GM23338 (cell line): Measurements from ENCODE around the gene SMURF2. TPM values are rescaled to one million over a fixed set of nuclear protein-coding genes. Genes with fewer than 3 reads are reported as not detected.
A peak's percentile ranks its signal among the peaks of the same experiment; 100 is the strongest.

Experiments used
- ATAC-seq: fragments of 200-7000 bp; cut with Tn5 transposase; 3 replicates; pipeline ENCODE4 v1.9.1; 2020
- DNase-seq: peaks from one replicate; pipeline ENCODE4 v3.0.0-alpha.2; 2015; ENCODE audit warnings: low spot score
- H2AFZ ChIP-seq: fragments of 200-600 bp; sonication (generic); 2 replicates; pipeline ENCODE4 v1.8.0; 2016; ENCODE audit warnings: antibody characterized with exemption, mild to moderate bottlenecking, moderate library complexity
- H3F3A ChIP-seq: fragments of 200-600 bp; sonication (generic); replicated peaks from 2 replicates; pipeline ENCODE4 v1.8.0; 2017; ENCODE audit warnings: antibody characterized with exemption, mixed run types, low read depth
- H3K27ac ChIP-seq: fragments of 200-600 bp; sonication (generic); 2 replicates; pipeline ENCODE4 v1.6.1; 2016; ENCODE audit warnings: low read depth
- H3K27me3 ChIP-seq: fragments of 200-600 bp; sonication (generic); 2 replicates; pipeline ENCODE4 v1.8.0; 2016; ENCODE audit warnings: mild to moderate bottlenecking, mixed run types, moderate library complexity; ENCODE audit not compliant: insufficient read depth
- H3K36me3 ChIP-seq: fragments of 200-600 bp; sonication (generic); 2 replicates; pipeline ENCODE4 v1.8.0; 2016; ENCODE audit warnings: mild to moderate bottlenecking; ENCODE audit not compliant: insufficient read depth
- H3K4me1 ChIP-seq: fragments of 200-600 bp; sonication (generic); 2 replicates; pipeline ENCODE4 v1.8.0; 2016; ENCODE audit warnings: mild to moderate bottlenecking, moderate library complexity; ENCODE audit not compliant: insufficient read depth
- H3K4me2 ChIP-seq: fragments of 200-600 bp; sonication (generic); 2 replicates; pipeline ENCODE4 v1.7.1; 2017; ENCODE audit warnings: mixed run types
- H3K4me3 ChIP-seq: fragments of 200-600 bp; sonication (generic); 2 replicates; pipeline ENCODE4 v1.6.1; 2016; ENCODE audit warnings: mixed run types
- H3K79me2 ChIP-seq: fragments of 200-600 bp; sonication (generic); replicated peaks from 2 replicates; pipeline ENCODE4 v1.8.0; 2017; ENCODE audit warnings: mild to moderate bottlenecking; ENCODE audit not compliant: insufficient read depth
- H3K9me2 ChIP-seq: fragments of 200-600 bp; sonication (generic); 2 replicates; pipeline ENCODE4 v1.8.0; 2017; ENCODE audit not compliant: insufficient read depth
- H4K20me1 ChIP-seq: fragments of 200-600 bp; sonication (generic); replicated peaks from 2 replicates; pipeline ENCODE4 v1.8.0; 2017; ENCODE audit warnings: mild to moderate bottlenecking; ENCODE audit not compliant: insufficient read depth
- H3K27ac Mint-ChIP-seq: 2 replicates; pipeline ENCODE4 v1.8.0; 2020; ENCODE audit warnings: inconsistent platforms, mild to moderate bottlenecking, moderate library complexity, mixed read lengths
- H3K27me3 Mint-ChIP-seq: 3 replicates; pipeline ENCODE4 v1.8.0; 2022; ENCODE audit warnings: low read depth, mild to moderate bottlenecking, moderate library complexity, mixed read lengths, inconsistent platforms; ENCODE audit not compliant: insufficient read depth, poor library complexity
- H3K36me3 Mint-ChIP-seq: 3 replicates; pipeline ENCODE4 v1.8.0; 2021; ENCODE audit warnings: low read depth, mild to moderate bottlenecking, inconsistent platforms, moderate library complexity, mixed read lengths
- H3K4me1 Mint-ChIP-seq: 3 replicates; pipeline ENCODE4 v1.8.0; 2020; ENCODE audit warnings: mild to moderate bottlenecking, inconsistent platforms, mixed read lengths
- H3K4me3 Mint-ChIP-seq: 3 replicates; pipeline ENCODE4 v1.8.0; 2021; ENCODE audit warnings: moderate library complexity, mild to moderate bottlenecking, inconsistent platforms, mixed read lengths
- H3K9me3 Mint-ChIP-seq: 3 replicates; pipeline ENCODE4 v1.8.0; 2020; ENCODE audit warnings: moderate library complexity, mild to moderate bottlenecking, inconsistent platforms, mixed read lengths
- ETS1 ChIP-seq: IDR thresholded peaks from 2 replicates; pipeline ENCODE4 v1.6.1; 2016; ENCODE audit warnings: antibody characterized with exemption
- EZH2 ChIP-seq: fragments of 200-600 bp; sonication (generic); IDR thresholded peaks from one replicate; pipeline ENCODE4 v1.8.0; 2017; ENCODE audit warnings: antibody characterized with exemption, mild to moderate bottlenecking, low read depth; ENCODE audit not compliant: unreplicated experiment
- EZH2phosphoT487 ChIP-seq: fragments of 200-600 bp; sonication (generic); IDR thresholded peaks from one replicate; pipeline ENCODE4 v1.8.1; 2018; ENCODE audit warnings: antibody characterized with exemption; ENCODE audit not compliant: unreplicated experiment
- JUNB ChIP-seq: IDR thresholded peaks from one replicate; pipeline ENCODE4 v1.6.1; 2016; ENCODE audit warnings: antibody characterized with exemption; ENCODE audit not compliant: unreplicated experiment
- NANOG ChIP-seq: IDR thresholded peaks from 2 replicates; pipeline ENCODE4 v1.6.1; 2016; ENCODE audit warnings: antibody characterized with exemption, borderline replicate concordance
- POLR2AphosphoS5 ChIP-seq: IDR thresholded peaks from 2 replicates; pipeline ENCODE4 v1.6.1; 2016; ENCODE audit warnings: antibody characterized with exemption, low read depth
- ZNF114 ChIP-seq: fragments of 250-450 bp; sonication (Bioruptor Pico); IDR thresholded peaks from 2 replicates; pipeline ENCODE4 v1.5.0; 2020; ENCODE audit warnings: mild to moderate bottlenecking, moderate library complexity
- ZNF462 ChIP-seq: fragments of 250-450 bp; sonication (Bioruptor Pico); IDR thresholded peaks from 2 replicates; pipeline ENCODE4 v1.5.0; 2020; ENCODE audit warnings: mild to moderate bottlenecking, moderate library complexity
- polyA plus RNA-seq: library from polyadenylated mRNA; unstranded; fragments of >200 nt; fragmentation: Nextera tagmentation; extraction: Ambion mirVana; gene quantifications from 2 replicates; pipeline ENCODE4 v1.2.1, GENCODE V29; 2016
- total RNA-seq: library from RNA; depleted of rRNA; stranded (reverse); fragments of >200 nt; shearing (Covaris generic); gene quantifications from 2 replicates; pipeline ENCODE4 v1.2.3, GENCODE V29; 2014

The SMURF2 gene
- total and polyA plus RNA-seq, 2 experiments from 2014 or later = 12.1 to 29.6 TPM

- TF ChIP-seq ZNF462 (CRISPR knock-in tag) (no peak), EZH2 (no peak), ZNF114 (CRISPR knock-in tag) (no peak), NANOG (no peak)
Measured at GRCh38 chr17:64500487-64500859, 161.6 kb downstream of the SMURF2 start (continued).

GRCh38 chr17:64499805-64500486 is 162.2 kb downstream of the SMURF2 start:
- Histone ChIP-seq H3K4me2 (0 out of 2 replicates have a peak overlapping the region, but pooled peaks have one; percentile 84), H3K27ac (peak overlapping the region; percentile 93), H3K27me3 (no peaks in the 10 kb centered on the region), H3K4me3 (no peak overlapping the region), H3K9me2 (no peaks in the 10 kb centered on the region), H3K4me1 (peaks cover 10% of the 10 kb centered on the region), H2AFZ (no peak overlapping the region), H3K79me2 (peaks cover 73% of the 10 kb centered on the region), H4K20me1 (peaks cover 54% of the 10 kb centered on the region), H3K36me3 (peaks cover 64% of the 10 kb centered on the region), H3F3A (peaks cover 66% of the 10 kb centered on the region)
- Mint-ChIP-seq H3K27me3 (peaks cover 29% of the 10 kb centered on the region), H3K4me3 (peak overlapping the region; percentile 35; the same call in 2 of the 3 replicates), H3K9me3 (peaks cover 4% of the 10 kb centered on the region; the same call in 1 of the 3 replicates), H3K27ac (peak overlapping the region; percentile 58), H3K36me3 (peaks cover 84% of the 10 kb centered on the region), H3K4me1 (peaks cover 65% of the 10 kb centered on the region)
- DNase-seq (no peak), ATAC-seq (no peak)
- TF ChIP-seq ZNF462 (CRISPR knock-in tag) (no peak), JUNB (no peak), ETS1 (no peak), EZH2 (no peak), POLR2AphosphoS5 (no peak), EZH2phosphoT487 (no peak)
